ENCODE data around the gene DACT1.

DACT1 gene

GRCh38 chr14:58668848-58669480 lies 31.2 kb downstream of the DACT1 start:
- DNase-seq = no peak

GRCh38 chr14:58669556-58670200 lies 31.9 kb downstream of the DACT1 start:
- no peak for DNase-seq

GRCh38 chr14:58671024-58671423 lies 33.3 kb downstream of the DACT1 start:
- no peak for DNase-seq

GRCh38 chr14:58671436-58671835 lies 33.7 kb downstream of the DACT1 start:
- no peak for DNase-seq

GRCh38 chr14:58673722-58674121 lies 36.0 kb downstream of the DACT1 start:
- no peak for DNase-seq

- no peak for DNase-seq
Observed at GRCh38 chr14:58677001-58677400, 39.2 kb downstream of the DACT1 start.

GRCh38 chr14:58677517-58677916 lies 39.8 kb downstream of the DACT1 start:
- DNase-seq = no peak

GRCh38 chr14:58677996-58678395 lies 40.2 kb downstream of the DACT1 start:
- DNase-seq = no peak

- no peak for DNase-seq
Observed at GRCh38 chr14:58680698-58681097, 42.9 kb downstream of the DACT1 start.

- no peak for DNase-seq
Observed at GRCh38 chr14:58687232-58687795, 49.6 kb downstream of the DACT1 start.

- DNase-seq = no peak
Observed at GRCh38 chr14:58690801-58691516, 53.2 kb downstream of the DACT1 start.

- DNase-seq = no peak
Observed at GRCh38 chr14:58693048-58693447, 55.3 kb downstream of the DACT1 start.

GRCh38 chr14:58695514-58695913 lies 57.8 kb downstream of the DACT1 start:
- DNase-seq = no peak

- no peak for DNase-seq
Observed at GRCh38 chr14:58697266-58697929, 59.6 kb downstream of the DACT1 start.
